K562 (cell line): ENCODE measurements around the gene CLTC. TPM values are rescaled to one million over a fixed set of nuclear protein-coding genes. Genes with fewer than 3 reads are reported as not detected.

ENCODE experiments used
- ATAC-seq: fragments of 200-7000 bp; cut with Tn5 transposase; 3 replicates; pipeline ENCODE4 v1.9.1; 2020; ENCODE audit warnings: moderate library complexity
- BruUV-seq: library from RNA; stranded (reverse); fragments of 400-500 nt; replicated peaks from 2 replicates; lab custom pipeline; 2021; lab: Mats Ljungman, UMichigan
- CTCF ChIA-PET: fragments of 300-600 bp; formaldehyde crosslinking; extraction: SDS; loops from one replicate; lab custom pipeline; 2021; ENCODE audit warnings: low intra/inter-chr PET ratio; lab: Yijun Ruan, JAX
- POLR2A ChIA-PET: fragments of 300-600, 350-650 bp; sonication (Branson Sonifier 250); formaldehyde crosslinking; extraction: SDS; loops from one replicate; lab custom pipeline; 2021; ENCODE audit warnings: antibody characterized with exemption, inconsistent platforms; lab: Yijun Ruan, JAX
- DNase-seq, 4 experiments: peaks; one replicate each; pipeline versions ENCODE4 v3.0.0 to v3.0.0-alpha.2; 2011 to 2018; ENCODE audit warnings: low spot score in 3 of 4, mixed read lengths in 3 of 4; ENCODE audit errors: extremely low read depth in 1 of 4
- FAIRE-seq: peaks from 2 replicates; lab custom pipeline; 2011; peaks lifted over from hg19 to GRCh38; lab: Jason Lieb, UNC
- H2AFZ ChIP-seq: 2 replicates; pipeline ENCODE4 v1.6.0; 2011; ENCODE audit warnings: low read depth, low read length, control low read depth, inconsistent platforms
- H3K27ac ChIP-seq: fragments of 200-600 bp; 3 replicates; pipeline ENCODE4 v1.8.0; 2011; ENCODE audit warnings: low read depth, mild to moderate bottlenecking, control low read depth, inconsistent platforms, low read length, moderate library complexity, mixed read lengths; ENCODE audit errors: extremely low read depth
- H3K27me3 ChIP-seq, 2 experiments: fragments of 300-600 bp in 1 of 2; 2 replicates in 1 of 2; 3 replicates in 1 of 2; pipeline versions ENCODE4 v1.6.0 to v1.8.0; 2011; ENCODE audit warnings: inconsistent platforms in 2 of 2, low read length in 2 of 2, mild to moderate bottlenecking in 1 of 2, mixed read lengths in 1 of 2, moderate library complexity in 1 of 2; ENCODE audit not compliant: control insufficient read depth in 2 of 2, insufficient read depth in 2 of 2
- H3K36me3 ChIP-seq: fragments of 300-600 bp; 3 replicates; pipeline ENCODE4 v1.8.0; 2011; ENCODE audit warnings: mild to moderate bottlenecking, low read length, inconsistent platforms; ENCODE audit not compliant: control insufficient read depth, insufficient read depth
- H3K4me1 ChIP-seq, 2 experiments: fragments of 200-600 bp in 1 of 2; replicated peaks in 1 of 2; 2 replicates in 1 of 2; 3 replicates in 1 of 2; pipeline versions ENCODE4 v1.5.1 to v1.8.0; 2011; ENCODE audit warnings: inconsistent platforms in 2 of 2, low read length in 2 of 2, mild to moderate bottlenecking in 1 of 2, mixed read lengths in 1 of 2, moderate library complexity in 1 of 2; ENCODE audit not compliant: control insufficient read depth in 2 of 2, insufficient read depth in 2 of 2
- H3K4me2 ChIP-seq: 2 replicates; pipeline ENCODE4 v1.6.1; 2011; ENCODE audit warnings: low read length, control low read depth, inconsistent platforms, mixed read lengths; ENCODE audit not compliant: insufficient read depth
- H3K4me3 ChIP-seq: fragments of 200-600 bp; sonication (generic), shearing (Covaris generic); 2 replicates; pipeline ENCODE4 v1.5.1; 2016; ENCODE audit warnings: control low read depth, inconsistent platforms
- H3K79me2 ChIP-seq: fragments of 200-600 bp; 3 replicates; pipeline ENCODE4 v1.8.0; 2011; ENCODE audit warnings: low read length, inconsistent platforms; ENCODE audit not compliant: control insufficient read depth, insufficient read depth
- H3K9ac ChIP-seq, 2 experiments: 2 replicates each; pipeline versions ENCODE4 v1.6.0 to v1.6.1; 2011; ENCODE audit warnings: low read depth in 2 of 2, low read length in 2 of 2, control low read depth in 1 of 2, inconsistent platforms in 1 of 2, mild to moderate bottlenecking in 1 of 2, mixed read lengths in 1 of 2; ENCODE audit not compliant: insufficient read depth in 1 of 2
- H3K9me1 ChIP-seq: one replicate; pipeline ENCODE4 v1.6.0; 2011; ENCODE audit warnings: inconsistent platforms, mild to moderate bottlenecking, low read length, moderate library complexity; ENCODE audit not compliant: control insufficient read depth, insufficient read depth
- H3K9me3 ChIP-seq: replicated peaks from 2 replicates; pipeline ENCODE4 v1.5.1; 2011; ENCODE audit warnings: low read depth, low read length, inconsistent platforms; ENCODE audit not compliant: control insufficient read depth, insufficient read depth
- H4K20me1 ChIP-seq: replicated peaks from 2 replicates; pipeline ENCODE4 v1.6.1; 2011; ENCODE audit warnings: low read length, inconsistent platforms, mixed read lengths; ENCODE audit not compliant: control insufficient read depth, insufficient read depth
- C11orf30 ChIP-seq: fragments of 450-650 bp; IDR thresholded peaks from 2 replicates; pipeline ENCODE4 v1.6.1; 2016; ENCODE audit warnings: low read depth, mild to moderate bottlenecking
- FOXK2 ChIP-seq, 2 experiments: fragments of 450-650 bp; IDR thresholded peaks in 1 of 2; conservative IDR thresholded peaks in 1 of 2; 2 replicates each; pipeline ENCODE4 v1.6.1; 2016; ENCODE audit warnings: low read depth in 2 of 2, mild to moderate bottlenecking in 1 of 2
- MAFF ChIP-seq: IDR thresholded peaks from 2 replicates; pipeline ENCODE4 v1.6.1; 2012; ENCODE audit warnings: low read length, improper control_type of control experiment
- MAFG ChIP-seq: fragments of 450-650 bp; conservative IDR thresholded peaks from 2 replicates; pipeline ENCODE4 v1.6.1; 2016; ENCODE audit warnings: missing genetic modification characterization, missing compliant biosample characterization
- MAFK ChIP-seq: IDR thresholded peaks from 2 replicates; pipeline ENCODE4 v1.6.1; 2011; ENCODE audit warnings: low read length, improper control_type of control experiment
- MXI1 ChIP-seq: IDR thresholded peaks from 2 replicates; pipeline ENCODE4 v1.6.1; 2011; ENCODE audit warnings: low read depth, mild to moderate bottlenecking, improper control_type of control experiment, low read length
- OTX1 ChIP-seq: fragments of 450-650 bp; formaldehyde crosslinking; IDR thresholded peaks from 2 replicates; pipeline ENCODE4 v1.4.0; 2022; ENCODE audit warnings: mild to moderate bottlenecking
- POLR3A ChIP-seq: IDR thresholded peaks from 2 replicates; pipeline ENCODE4 v1.6.1; 2011; ENCODE audit warnings: borderline replicate concordance, mild to moderate bottlenecking, moderate library complexity; ENCODE audit not compliant: insufficient read length, insufficient read depth; ENCODE audit errors: extremely low read depth
- ZNF134 ChIP-seq: fragments of 250-450 bp; sonication (Bioruptor Pico); conservative IDR thresholded peaks from 2 replicates; pipeline ENCODE4 v1.4.0; 2020
- WGBS: fragments of 100-300 bp; shearing (Covaris generic); methylation state at CpG from one replicate; pipeline ENCODE4 v1.1.6; 2016; ENCODE audit warnings: low coverage, mixed read lengths; ENCODE audit not compliant: insufficient coverage; ENCODE audit errors: missing lambda C conversion rate; 5-methylcytosine and 5-hydroxymethylcytosine counted together
- in situ Hi-C: fragments of 300-500 bp; cut with MboI; formaldehyde crosslinking; loops from 4 replicates; pipeline ENCODE4 v1.15.0; 2018; ENCODE audit warnings: inconsistent platforms, mixed read lengths
- intact Hi-C: fragments of 100-400 bp; cut with micrococcal nuclease; formaldehyde crosslinking; loops from 2 replicates; pipeline ENCODE4 v1.14.2; 2022
- polyA plus RNA-seq, 8 experiments: library from polyadenylated mRNA; depleted of rRNA in 4 of 8; stranded (reverse) in 5 of 8; unstranded in 3 of 8; fragments of >200 nt; fragmentation: Nextera tagmentation in 2 of 8; fragmentation: Illumina TruSeq in 1 of 8; extraction: Ambion mirVana in 2 of 8; extraction: Trizol in 1 of 8; gene quantifications; 2 replicates each; pipeline versions ENCODE4 v1.2.1 to v1.2.3, GENCODE V29; 2011 to 2014; ENCODE audit warnings: inconsistent platforms in 1 of 8, missing spikeins in 1 of 8
- total RNA-seq, 7 experiments: library from RNA; depleted of rRNA in 6 of 7; stranded (reverse); fragments of >200 nt in 6 of 7; fragmentation: Illumina TruSeq in 2 of 7; extraction: Trizol in 2 of 7; gene quantifications; 2 replicates each; pipeline versions ENCODE4 v1.2.1 to v1.2.3, GENCODE V29; 2011 to 2021; ENCODE audit warnings: low replicate concordance in 1 of 7
- TF ChIP-seq, protein P1 (sequence below), 2 experiments: fragments of 450-650 bp; conservative IDR thresholded peaks; 2 replicates each; pipeline ENCODE4 v1.6.1; 2017; ENCODE audit warnings: mild to moderate bottlenecking in 2 of 2, moderate library complexity in 2 of 2
- TF ChIP-seq, protein P2 (sequence below): fragments of 250-450 bp; sonication (Bioruptor Pico); IDR thresholded peaks from 2 replicates; pipeline ENCODE4 v1.8.0; 2021; ENCODE audit warnings: mild to moderate bottlenecking, moderate library complexity
- TF ChIP-seq, protein P3 (sequence below): fragments of 450-650 bp; formaldehyde crosslinking; IDR thresholded peaks from 2 replicates; pipeline ENCODE4 v1.4.0; 2022; ENCODE audit warnings: mild to moderate bottlenecking, moderate library complexity
- TF ChIP-seq, protein P4 (sequence below): fragments of 450-650 bp; IDR thresholded peaks from 2 replicates; pipeline ENCODE4 v1.6.1; 2016; ENCODE audit warnings: mild to moderate bottlenecking
- TF ChIP-seq, protein P5 (sequence below), 3 experiments: fragments of 200-800 bp in 1 of 3; sonication (Bioruptor generic) in 1 of 3; sonication (generic) in 1 of 3; formaldehyde crosslinking in 1 of 3; IDR thresholded peaks; 2 replicates each; pipeline versions ENCODE4 v1.6.1 to v1.8.0; 2016 to 2022; ENCODE audit warnings: mild to moderate bottlenecking in 2 of 3, missing compliant biosample characterization in 2 of 3, missing genetic modification characterization in 2 of 3, missing genetic modification reagents in 1 of 3

CLTC gene
- total and polyA plus RNA-seq, 9 of the 15 experiments (the other 6 are each of a cell fraction or from before 2014, with no cell fraction given): 115 to 267 (median 174) TPM

DNA sequence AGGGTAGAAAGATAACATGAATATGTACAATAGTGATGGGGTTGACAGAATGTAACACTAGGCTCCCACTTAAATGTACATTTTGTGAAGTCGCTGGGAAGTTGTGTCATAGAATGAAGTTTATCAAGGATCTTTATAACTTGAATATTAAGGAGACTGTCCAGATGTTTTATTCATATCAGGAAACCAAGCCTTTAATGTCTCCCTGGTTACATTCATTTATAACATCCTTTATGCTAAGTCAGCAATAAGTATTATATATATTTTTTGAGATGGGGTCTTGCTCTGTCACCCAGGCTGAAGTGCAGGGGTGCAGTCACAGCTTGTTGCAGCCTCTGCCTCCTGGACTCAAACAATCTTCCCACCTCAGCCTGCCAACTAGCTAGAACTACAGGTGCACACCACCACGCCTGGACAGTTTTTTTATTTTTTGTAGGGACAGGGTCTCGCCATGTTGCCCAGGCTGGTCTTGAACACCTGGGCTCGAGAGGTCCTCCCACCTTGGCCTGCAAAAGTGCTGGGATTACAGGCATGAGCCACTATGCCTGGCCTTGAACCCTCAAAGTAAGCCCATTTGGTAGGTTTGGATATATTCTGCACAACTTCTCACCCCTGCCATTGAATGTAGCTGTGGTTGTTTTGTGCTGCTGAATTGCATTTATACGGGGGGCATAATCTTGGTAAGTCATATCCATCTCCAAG lies 14.1 kb downstream of the CLTC start:
- Histone ChIP-seq H3K27ac (no peak overlapping the region), H3K9ac (no peak overlapping the region), H3K79me2 (peaks cover 95% of the 10 kb centered on the region), H3K36me3 (peaks cover 60% of the 10 kb centered on the region), H2AFZ (no peak overlapping the region), H4K20me1 (peaks cover 54% of the 10 kb centered on the region), H3K9me3 (no peaks in the 10 kb centered on the region), H3K4me2 (no peak overlapping the region), H3K4me1 (peaks cover 15 to 16% of the 10 kb centered on the region in 2 experiments; a peak in 4 of 5 replicates), H3K9me1 (no peaks in the 10 kb centered on the region), H3K27me3 (no peaks in the 10 kb centered on the region), H3K4me3 (no peak overlapping the region)
- ChIA-PET POLR2A (interaction anchor here (1.0 to 6.5 kb wide), 4 partner anchors 8 to 261 kb away, joined by 3 to 45 read pairs (median 3); partner anchors contain the start of gene CLTC), CTCF (no interaction called here)
- in situ Hi-C loops (no loop called here), intact Hi-C loops (no loop called here)
- DNase-seq (no peak), ATAC-seq (no peak), FAIRE-seq (no peak)
- 87% methylated on average over 5 of the region's 5 CpGs for WGBS
- no TSS peak for BruUV-seq
- TF ChIP-seq, protein P1, sequence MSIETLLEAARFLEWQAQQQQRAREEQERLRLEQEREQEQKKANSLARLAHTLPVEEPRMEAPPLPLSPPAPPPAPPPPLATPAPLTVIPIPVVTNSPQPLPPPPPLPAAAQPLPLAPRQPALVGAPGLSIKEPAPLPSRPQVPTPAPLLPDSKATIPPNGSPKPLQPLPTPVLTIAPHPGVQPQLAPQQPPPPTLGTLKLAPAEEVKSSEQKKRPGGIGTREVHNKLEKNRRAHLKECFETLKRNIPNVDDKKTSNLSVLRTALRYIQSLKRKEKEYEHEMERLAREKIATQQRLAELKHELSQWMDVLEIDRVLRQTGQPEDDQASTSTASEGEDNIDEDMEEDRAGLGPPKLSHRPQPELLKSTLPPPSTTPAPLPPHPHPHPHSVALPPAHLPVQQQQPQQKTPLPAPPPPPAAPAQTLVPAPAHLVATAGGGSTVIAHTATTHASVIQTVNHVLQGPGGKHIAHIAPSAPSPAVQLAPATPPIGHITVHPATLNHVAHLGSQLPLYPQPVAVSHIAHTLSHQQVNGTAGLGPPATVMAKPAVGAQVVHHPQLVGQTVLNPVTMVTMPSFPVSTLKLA (conservative IDR thresholded peaks at IDR 0.05): no peak
- TF ChIP-seq, protein P2, sequence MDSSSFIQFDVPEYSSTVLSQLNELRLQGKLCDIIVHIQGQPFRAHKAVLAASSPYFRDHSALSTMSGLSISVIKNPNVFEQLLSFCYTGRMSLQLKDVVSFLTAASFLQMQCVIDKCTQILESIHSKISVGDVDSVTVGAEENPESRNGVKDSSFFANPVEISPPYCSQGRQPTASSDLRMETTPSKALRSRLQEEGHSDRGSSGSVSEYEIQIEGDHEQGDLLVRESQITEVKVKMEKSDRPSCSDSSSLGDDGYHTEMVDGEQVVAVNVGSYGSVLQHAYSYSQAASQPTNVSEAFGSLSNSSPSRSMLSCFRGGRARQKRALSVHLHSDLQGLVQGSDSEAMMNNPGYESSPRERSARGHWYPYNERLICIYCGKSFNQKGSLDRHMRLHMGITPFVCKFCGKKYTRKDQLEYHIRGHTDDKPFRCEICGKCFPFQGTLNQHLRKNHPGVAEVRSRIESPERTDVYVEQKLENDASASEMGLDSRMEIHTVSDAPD (CRISPR knock-in tag): no peak
- peak; percentile 95 for TF ChIP-seq MAFK
- TF ChIP-seq MXI1: no peak
- TF ChIP-seq, protein P3, sequence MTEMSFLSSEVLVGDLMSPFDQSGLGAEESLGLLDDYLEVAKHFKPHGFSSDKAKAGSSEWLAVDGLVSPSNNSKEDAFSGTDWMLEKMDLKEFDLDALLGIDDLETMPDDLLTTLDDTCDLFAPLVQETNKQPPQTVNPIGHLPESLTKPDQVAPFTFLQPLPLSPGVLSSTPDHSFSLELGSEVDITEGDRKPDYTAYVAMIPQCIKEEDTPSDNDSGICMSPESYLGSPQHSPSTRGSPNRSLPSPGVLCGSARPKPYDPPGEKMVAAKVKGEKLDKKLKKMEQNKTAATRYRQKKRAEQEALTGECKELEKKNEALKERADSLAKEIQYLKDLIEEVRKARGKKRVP (CRISPR knock-in tag): no peak
- TF ChIP-seq, protein P4, sequence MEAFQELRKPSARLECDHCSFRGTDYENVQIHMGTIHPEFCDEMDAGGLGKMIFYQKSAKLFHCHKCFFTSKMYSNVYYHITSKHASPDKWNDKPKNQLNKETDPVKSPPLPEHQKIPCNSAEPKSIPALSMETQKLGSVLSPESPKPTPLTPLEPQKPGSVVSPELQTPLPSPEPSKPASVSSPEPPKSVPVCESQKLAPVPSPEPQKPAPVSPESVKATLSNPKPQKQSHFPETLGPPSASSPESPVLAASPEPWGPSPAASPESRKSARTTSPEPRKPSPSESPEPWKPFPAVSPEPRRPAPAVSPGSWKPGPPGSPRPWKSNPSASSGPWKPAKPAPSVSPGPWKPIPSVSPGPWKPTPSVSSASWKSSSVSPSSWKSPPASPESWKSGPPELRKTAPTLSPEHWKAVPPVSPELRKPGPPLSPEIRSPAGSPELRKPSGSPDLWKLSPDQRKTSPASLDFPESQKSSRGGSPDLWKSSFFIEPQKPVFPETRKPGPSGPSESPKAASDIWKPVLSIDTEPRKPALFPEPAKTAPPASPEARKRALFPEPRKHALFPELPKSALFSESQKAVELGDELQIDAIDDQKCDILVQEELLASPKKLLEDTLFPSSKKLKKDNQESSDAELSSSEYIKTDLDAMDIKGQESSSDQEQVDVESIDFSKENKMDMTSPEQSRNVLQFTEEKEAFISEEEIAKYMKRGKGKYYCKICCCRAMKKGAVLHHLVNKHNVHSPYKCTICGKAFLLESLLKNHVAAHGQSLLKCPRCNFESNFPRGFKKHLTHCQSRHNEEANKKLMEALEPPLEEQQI: no peak
- TF ChIP-seq C11orf30: peak; percentile 91
- no peak for TF ChIP-seq FOXK2 (conservative IDR thresholded peaks at IDR 0.05 in 1 of 2, IDR thresholded peaks at IDR 0.05 in 1 of 2; ENCODE audit: low read depth in 2 of 2)
- peak; percentile 89 for TF ChIP-seq MAFG (tag)
- TF ChIP-seq POLR3A: no peak
- TF ChIP-seq MAFF: peak; percentile 93
- TF ChIP-seq ZNF134 (CRISPR knock-in tag): no peak
- TF ChIP-seq OTX1 (CRISPR knock-in tag): no peak
- TF ChIP-seq, protein P5, sequence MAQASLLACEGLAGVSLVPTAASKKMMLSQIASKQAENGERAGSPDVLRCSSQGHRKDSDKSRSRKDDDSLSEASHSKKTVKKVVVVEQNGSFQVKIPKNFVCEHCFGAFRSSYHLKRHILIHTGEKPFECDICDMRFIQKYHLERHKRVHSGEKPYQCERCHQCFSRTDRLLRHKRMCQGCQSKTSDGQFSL (CRISPR knock-in tag; IDR thresholded peaks at IDR 0.05): no peak
- TF ChIP-seq, protein P5 (tag; IDR thresholded peaks at IDR 0.05): no peak
